Cerebellar cortex (tissue), 1 donor: ENCODE data around the gene OR8B4.
"Not testable (repeated sequence)": the region's sequence is repeated elsewhere in the genome, so short reads cannot be mapped to it uniquely, and the experiment has no call there.

Experiments
- DNase-seq: peaks from one replicate; pipeline ENCODE4 v3.0.0-alpha.2; 2015; ENCODE audit warnings: low spot score

OR8B4 gene

GRCh38 chr11:124405581-124405980 lies 19.1 kb downstream of the OR8B4 start:
- no peak for DNase-seq

- not testable (repeated sequence) for DNase-seq
Observed at GRCh38 chr11:124403186-124403585, 21.5 kb downstream of the OR8B4 start.

- peak; percentile 37 for DNase-seq
Observed at GRCh38 chr11:124402326-124402922, 22.2 kb downstream of the OR8B4 start.

DNA sequence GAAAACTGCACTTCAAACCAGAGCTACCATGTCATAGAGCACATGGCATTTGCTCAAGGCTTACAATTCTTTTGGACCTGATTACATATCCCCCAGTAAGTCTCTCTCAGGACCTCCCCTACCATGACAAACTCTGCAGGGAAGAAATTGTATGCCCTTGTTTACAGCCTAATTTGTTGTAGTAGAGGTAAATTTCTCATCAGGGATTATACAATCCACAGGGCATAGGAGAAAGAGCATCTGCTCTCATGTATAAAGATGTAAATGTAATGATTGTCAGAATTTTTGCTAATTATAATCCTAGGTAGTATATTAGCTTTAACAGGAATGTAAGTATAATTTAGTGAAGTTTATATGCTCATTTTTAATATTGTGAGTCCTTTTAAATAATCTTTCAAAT lies 25.7 kb downstream of the OR8B4 start, which contains the start of gene OR8B3:
OR8B3 (minus strand) TSS at position 101 of the 400 bp plus-strand sequence. CDS start 1,673 bp downstream, outside the sequence.
- DNase-seq: no peak

DNA sequence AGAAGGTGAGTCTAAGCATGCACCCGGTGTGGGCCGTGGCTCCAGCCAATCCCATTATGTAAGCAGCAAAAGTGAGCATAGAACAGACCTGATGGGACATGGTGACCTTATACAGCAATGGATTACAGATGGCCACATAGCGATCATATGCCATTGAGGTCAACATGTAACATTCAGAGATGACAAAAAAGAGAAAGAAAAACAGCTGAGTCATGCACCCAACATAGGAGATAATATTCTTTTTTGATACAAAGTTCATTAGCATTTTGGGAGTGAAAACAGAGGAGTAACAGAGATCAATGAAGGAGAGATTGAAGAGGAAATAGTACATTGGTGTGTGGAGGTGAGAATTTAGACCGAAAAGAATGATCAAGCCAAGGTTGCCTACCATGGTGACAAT lies 27.8 kb downstream of the OR8B4 start:
- DNase-seq: not testable (repeated sequence)

DNA sequence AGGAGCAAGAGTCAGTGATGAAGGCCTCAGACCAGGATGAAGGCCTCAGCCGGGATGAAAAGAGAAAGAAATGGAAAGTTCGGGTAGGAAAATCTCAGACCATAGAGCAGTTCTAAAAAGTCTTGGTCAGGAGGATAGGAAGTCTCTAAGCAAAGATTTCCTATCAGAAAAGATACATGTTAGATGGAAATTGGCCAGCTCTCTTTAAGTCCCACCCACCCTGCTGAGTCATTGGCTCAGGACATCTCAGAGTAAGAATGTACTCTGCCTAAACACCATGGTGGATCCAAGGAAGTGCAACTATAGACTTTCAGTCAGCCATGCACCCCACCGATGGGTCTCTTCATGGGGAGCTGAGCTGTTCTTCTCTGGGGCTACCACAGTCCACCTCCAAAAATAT lies 30.3 kb downstream of the OR8B4 start:
- no peak for DNase-seq

DNA sequence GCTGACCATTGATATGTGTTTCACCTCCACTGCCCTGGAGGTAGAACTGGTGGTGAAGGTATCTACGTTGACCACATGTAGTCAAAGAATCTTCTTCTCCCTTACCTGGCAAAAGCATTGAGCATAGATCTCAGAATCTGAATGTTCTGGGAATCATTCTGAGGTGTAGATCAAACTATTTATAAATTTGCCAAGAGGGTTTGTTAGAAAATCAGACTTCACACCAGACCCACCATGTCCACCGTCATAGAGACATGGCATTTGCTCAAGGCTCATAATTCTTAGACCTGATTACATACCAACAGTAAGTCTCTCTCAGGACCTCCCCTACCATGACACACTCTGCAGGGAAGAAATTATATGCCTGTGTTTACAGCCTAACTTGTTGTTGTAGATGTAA lies 40.3 kb downstream of the OR8B4 start, which contains the start of gene OR8B2:
OR8B2 (minus strand) TSS at position 101 of the 400 bp plus-strand sequence. CDS start 1,156 bp downstream, outside the sequence.
- DNase-seq: no peak

- not testable (repeated sequence) for DNase-seq
Observed at GRCh38 chr11:124382857-124383256, 41.8 kb downstream of the OR8B4 start.

DNA sequence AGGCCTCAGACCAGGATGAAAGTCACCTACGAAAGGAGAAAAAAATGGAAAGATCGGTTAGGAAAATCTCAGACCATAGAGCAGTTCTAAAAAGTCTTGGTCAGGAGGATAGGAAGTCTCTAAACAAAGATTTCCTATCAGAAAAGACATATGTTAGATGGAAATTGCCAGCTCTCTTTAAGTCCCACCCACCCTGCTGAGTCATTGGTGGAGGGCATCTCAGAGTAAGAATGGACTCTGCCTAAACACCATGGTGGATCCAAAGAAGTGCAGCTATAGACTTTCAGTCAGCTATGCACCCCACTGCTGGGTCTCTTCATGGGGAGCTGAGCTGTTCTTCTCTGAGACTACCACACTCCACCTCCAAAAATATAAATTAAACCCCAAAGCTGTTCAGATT lies 44.1 kb downstream of the OR8B4 start:
- no peak for DNase-seq

DNA sequence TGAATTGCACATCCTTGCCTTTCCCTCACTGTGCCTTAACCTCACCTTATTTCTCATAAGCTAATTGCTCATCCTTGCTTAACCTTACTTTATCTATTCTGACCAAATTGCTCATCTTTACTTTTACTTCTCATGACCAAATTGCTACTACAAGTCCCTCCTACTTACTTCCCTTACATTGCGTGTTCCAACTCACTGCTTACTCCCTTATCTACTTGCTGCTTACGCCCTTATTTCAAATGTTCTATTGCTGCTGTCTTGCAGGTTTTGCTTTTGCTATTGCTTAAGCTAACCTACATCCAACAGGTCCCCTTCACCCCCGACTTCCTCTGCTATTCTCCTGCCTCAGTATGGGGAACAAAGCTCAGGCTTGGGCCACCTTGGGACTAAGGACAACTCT lies 48.4 kb downstream of the OR8B4 start:
- DNase-seq: no peak
